Measurements from ENCODE around the gene HAUS8.
"Not testable (repeated sequence)": the region's sequence is repeated elsewhere in the genome, so short reads cannot be mapped to it uniquely, and the experiment has no call there.

HAUS8 gene

GRCh38 chr19:17075035-17075863 lies at the start of gene HAUS8, which contains the start of gene MYO9B:
HAUS8 (minus strand) TSS chr19:17075452; CDS start chr19:17075422, 30 bp downstream.
MYO9B (plus strand) TSS chr19:17075777; CDS start chr19:17101718, 25,941 bp downstream.
- DNase-seq (ENCODE audit: low read depth), result peak; percentile 99

- no peak for DNase-seq (ENCODE audit: low read depth)
Measured at GRCh38 chr19:17124025-17124424, 48.8 kb upstream of the HAUS8 start.

GRCh38 chr19:17123041-17123440 lies 47.8 kb upstream of the HAUS8 start:
- DNase-seq (ENCODE audit: low read depth), result no peak

- no peak for DNase-seq (ENCODE audit: low read depth)
Measured at GRCh38 chr19:17121736-17122293, 46.6 kb upstream of the HAUS8 start.

GRCh38 chr19:17118957-17119356 lies 43.7 kb upstream of the HAUS8 start:
- no peak for DNase-seq (ENCODE audit: low read depth)

- DNase-seq (ENCODE audit: low read depth), result no peak
Measured at GRCh38 chr19:17116996-17117702, 41.9 kb upstream of the HAUS8 start.

GRCh38 chr19:17114414-17114831 lies 39.2 kb upstream of the HAUS8 start:
- no peak for DNase-seq (ENCODE audit: low read depth)

- DNase-seq (ENCODE audit: low read depth), result no peak
Measured at GRCh38 chr19:17113127-17113785, 38.0 kb upstream of the HAUS8 start.

- DNase-seq (ENCODE audit: low read depth), result no peak
Measured at GRCh38 chr19:17112700-17113099, 37.4 kb upstream of the HAUS8 start.

GRCh38 chr19:17112271-17112670 lies 37.0 kb upstream of the HAUS8 start:
- no peak for DNase-seq (ENCODE audit: low read depth)

- DNase-seq (ENCODE audit: low read depth), result no peak
Measured at GRCh38 chr19:17111766-17112165, 36.5 kb upstream of the HAUS8 start.

GRCh38 chr19:17110599-17110966 lies 35.3 kb upstream of the HAUS8 start:
- DNase-seq (ENCODE audit: low read depth), result no peak

GRCh38 chr19:17109962-17110598 lies 34.8 kb upstream of the HAUS8 start:
- no peak for DNase-seq (ENCODE audit: low read depth)

GRCh38 chr19:17109300-17109699 lies 34.0 kb upstream of the HAUS8 start:
- no peak for DNase-seq (ENCODE audit: low read depth)

GRCh38 chr19:17108453-17108784 lies 33.2 kb upstream of the HAUS8 start:
- no peak for DNase-seq (ENCODE audit: low read depth)

GRCh38 chr19:17107546-17108452 lies 32.5 kb upstream of the HAUS8 start:
- DNase-seq (ENCODE audit: low read depth), result peak; percentile 90

- DNase-seq (ENCODE audit: low read depth), result not testable (repeated sequence)
Measured at GRCh38 chr19:17106964-17107363, 31.7 kb upstream of the HAUS8 start.

GRCh38 chr19:17105556-17105955 lies 30.3 kb upstream of the HAUS8 start:
- no peak for DNase-seq (ENCODE audit: low read depth)

GRCh38 chr19:17104679-17105078 lies 29.4 kb upstream of the HAUS8 start:
- no peak for DNase-seq (ENCODE audit: low read depth)

- DNase-seq (ENCODE audit: low read depth), result no peak
Measured at GRCh38 chr19:17103177-17103576, 27.9 kb upstream of the HAUS8 start.

Data from fibroblast of the conjunctiva (primary cell).